Gastroesophageal sphincter (tissue), 3 donors: ENCODE results near the gene ABCE1.

ENCODE experiments used
- CTCF ChIP-seq, 4 experiments: fragments of 200-600 bp in 2 of 4; fragments of 450-650 bp in 2 of 4; sonication (generic) in 1 of 4; IDR thresholded peaks; one replicate each; pipeline ENCODE4 v1.5.1; 2017 to 2019; ENCODE audit warnings: antibody characterized with exemption in 4 of 4, mild to moderate bottlenecking in 2 of 4, moderate library complexity in 2 of 4
- POLR2A ChIP-seq, 2 donors: fragments of 450-650 bp; IDR thresholded peaks; one replicate each; pipeline ENCODE4 v1.6.1; 2017; ENCODE audit warnings: antibody characterized with exemption in 2 of 2, mild to moderate bottlenecking in 2 of 2, moderate library complexity in 1 of 2
- POLR2AphosphoS5 ChIP-seq: sonication (generic); formaldehyde crosslinking; IDR thresholded peaks from one replicate; pipeline ENCODE4 v1.6.1; 2017; ENCODE audit warnings: antibody characterized with exemption

DNA sequence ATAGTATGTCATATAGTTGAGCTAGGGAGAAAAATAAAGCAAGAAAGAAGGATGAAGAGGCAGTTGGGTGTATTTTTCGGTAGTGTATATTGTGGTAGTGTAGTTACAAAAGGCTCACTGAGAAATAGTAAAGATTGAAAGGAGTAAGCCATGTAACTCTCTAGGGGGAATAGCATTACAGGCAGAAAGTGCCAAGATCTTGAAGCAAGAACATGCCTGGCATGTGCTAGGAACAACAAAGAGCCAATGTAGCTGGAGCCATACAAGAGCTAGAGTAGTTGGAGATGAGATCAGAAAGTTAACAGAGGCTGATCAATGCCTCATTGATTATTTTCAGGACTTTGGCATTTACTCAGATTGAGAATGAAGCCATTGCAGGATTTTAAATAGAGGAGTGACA is 3.0 kb downstream of the ABCE1 start:
- TF ChIP-seq POLR2A (IDR thresholded peaks at IDR 0.05) (no peak), POLR2AphosphoS5 (no peak), CTCF (IDR thresholded peaks at IDR 0.05) (no peak)
